GM19438 (cell line): ENCODE measurements around the gene CAMTA1.

Experiments used
- ATAC-seq: cut with Tn5 transposase; IDR thresholded peaks from one replicate; pipeline ENCODE4 v1.9.1; 2021; ENCODE audit warnings: low read depth; ENCODE audit not compliant: unreplicated experiment

Gene CAMTA1

GRCh38 chr1:7565099-7565750 is 780.0 kb downstream of the CAMTA1 start:
- ATAC-seq = no peak

GRCh38 chr1:7566417-7567375 is 781.4 kb downstream of the CAMTA1 start:
- no peak for ATAC-seq

GRCh38 chr1:7567376-7567775 is 782.1 kb downstream of the CAMTA1 start:
- ATAC-seq = no peak

- ATAC-seq = no peak
Observed at GRCh38 chr1:7568053-7568452, 782.8 kb downstream of the CAMTA1 start.

- no peak for ATAC-seq
Observed at GRCh38 chr1:7568901-7569524, 783.8 kb downstream of the CAMTA1 start.

- no peak for ATAC-seq
Observed at GRCh38 chr1:7570311-7570710, 785.1 kb downstream of the CAMTA1 start.

- no peak for ATAC-seq
Observed at GRCh38 chr1:7572654-7573152, 787.4 kb downstream of the CAMTA1 start.

- ATAC-seq = no peak
Observed at GRCh38 chr1:7573481-7573880, 788.2 kb downstream of the CAMTA1 start.

GRCh38 chr1:7574121-7575040 is 789.1 kb downstream of the CAMTA1 start:
- ATAC-seq = no peak

- no peak for ATAC-seq
Observed at GRCh38 chr1:7575041-7575400, 789.8 kb downstream of the CAMTA1 start.

- ATAC-seq = no peak
Observed at GRCh38 chr1:7576946-7577657, 791.8 kb downstream of the CAMTA1 start.

- no peak for ATAC-seq
Observed at GRCh38 chr1:7578206-7578605, 793.0 kb downstream of the CAMTA1 start.

GRCh38 chr1:7579016-7579415 is 793.8 kb downstream of the CAMTA1 start:
- ATAC-seq = no peak

- no peak for ATAC-seq
Observed at GRCh38 chr1:7579831-7580804, 794.9 kb downstream of the CAMTA1 start.

- no peak for ATAC-seq
Observed at GRCh38 chr1:7580923-7581753, 795.9 kb downstream of the CAMTA1 start.

GRCh38 chr1:7581754-7582459 is 796.7 kb downstream of the CAMTA1 start:
- no peak for ATAC-seq

- ATAC-seq = no peak
Observed at GRCh38 chr1:7582460-7582972, 797.3 kb downstream of the CAMTA1 start.
